Activated CD4-positive, CD25-positive, alpha-beta regulatory T cell treated with anti-CD3 and anti-CD28 coated beads, Interleukin-2, amount 50 U/mL, for 16 hours (primary cell): ENCODE measurements around the gene PDGFC.

ENCODE experiments used
- DNase-seq: peaks from one replicate; pipeline ENCODE4 v3.0.0-alpha.2; 2020; ENCODE audit warnings: low read depth, low spot score

Gene PDGFC

GRCh38 chr4:156751486-156751885, 220.1 kb downstream of the PDGFC start:
- DNase-seq, result no peak

GRCh38 chr4:156749426-156750403, 221.9 kb downstream of the PDGFC start:
- DNase-seq, result no peak

DNA sequence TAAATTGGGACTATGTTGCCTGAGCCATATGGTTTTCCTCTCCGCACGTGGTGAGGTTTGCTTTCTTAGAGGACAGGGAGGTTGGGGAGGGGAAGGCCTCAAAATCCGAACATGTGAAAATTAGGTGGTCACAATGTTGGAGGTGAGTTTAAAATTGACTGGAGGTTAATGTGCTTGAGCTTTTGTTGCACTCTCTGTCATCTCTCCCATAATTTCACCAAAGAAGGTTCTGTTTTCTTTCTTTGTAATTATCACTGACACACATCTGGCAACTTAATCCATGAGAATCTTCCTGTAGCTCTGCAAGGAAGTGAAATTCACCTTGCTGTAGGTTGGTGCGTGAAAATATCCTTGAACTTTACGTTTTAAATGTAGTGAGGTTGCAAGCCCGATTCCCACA, 225.5 kb downstream of the PDGFC start:
- no peak for DNase-seq

GRCh38 chr4:156738766-156739165, 232.8 kb downstream of the PDGFC start:
- no peak for DNase-seq

GRCh38 chr4:156734965-156735895, 236.4 kb downstream of the PDGFC start:
- no peak for DNase-seq

- DNase-seq, result no peak
These were observed 238.0 kb downstream of the PDGFC start for GRCh38 chr4:156733582-156733981.

GRCh38 chr4:156732634-156733033, 239.0 kb downstream of the PDGFC start:
- DNase-seq, result no peak

DNA sequence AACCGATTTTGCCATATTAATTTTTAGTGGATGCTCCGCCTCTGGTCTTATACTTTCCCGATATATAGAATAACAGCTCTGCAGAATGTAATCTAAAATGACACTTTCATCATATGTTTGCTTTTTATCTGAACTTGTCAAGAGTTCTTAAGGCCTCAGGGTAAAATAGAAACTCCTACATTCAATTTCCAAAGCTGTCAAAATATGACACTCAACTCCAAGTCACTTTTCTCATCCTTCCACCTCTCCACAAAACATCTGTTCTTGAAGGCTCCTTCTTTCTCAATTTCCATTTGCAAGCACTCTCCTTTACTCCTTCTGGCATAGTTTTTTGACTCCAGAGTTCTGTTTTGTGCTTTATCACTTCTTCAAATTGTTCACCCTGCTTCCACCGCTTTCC, 242.2 kb downstream of the PDGFC start:
- no peak for DNase-seq

- DNase-seq, result no peak
These were observed 246.3 kb downstream of the PDGFC start for GRCh38 chr4:156725257-156725656.

- DNase-seq, result no peak
These were observed 247.5 kb downstream of the PDGFC start for GRCh38 chr4:156723951-156724668.

DNA sequence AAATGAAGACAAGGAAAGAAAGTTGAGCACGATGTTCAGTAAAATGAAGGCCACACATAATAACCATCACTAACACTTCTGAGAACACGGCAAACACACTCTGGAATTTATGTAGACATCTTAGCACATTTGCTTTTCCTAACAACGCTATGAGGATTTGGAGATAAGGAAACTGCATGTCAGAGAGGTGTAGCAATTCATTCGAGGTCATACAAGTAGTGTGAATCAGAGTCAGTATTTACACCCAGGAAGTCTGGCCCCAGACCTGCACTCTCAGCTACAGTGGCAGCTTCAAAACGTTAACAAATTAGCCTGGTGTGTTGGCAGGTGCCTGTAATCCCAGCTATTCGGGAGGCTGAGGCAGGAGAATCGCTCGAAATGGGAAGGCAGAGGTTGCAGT, 253.4 kb downstream of the PDGFC start:
- DNase-seq, result no peak

DNA sequence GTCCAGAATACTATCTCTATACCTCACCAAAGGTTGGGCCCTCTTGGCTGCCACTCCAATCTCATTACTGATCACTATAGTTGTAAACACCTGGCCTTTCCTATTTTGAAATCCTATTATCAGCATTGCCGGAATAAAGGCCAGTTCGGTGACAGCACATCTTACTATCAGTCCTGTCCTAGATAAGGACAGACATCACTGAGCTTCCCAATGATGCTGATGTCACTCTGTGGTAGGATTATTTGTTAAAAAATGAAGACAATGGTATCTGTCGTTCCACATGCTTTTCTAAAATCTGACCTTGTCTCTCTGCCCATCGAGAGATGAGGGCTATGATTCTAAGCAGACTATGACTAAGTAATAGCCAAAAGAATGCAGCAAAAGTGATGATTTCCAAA, 260.4 kb downstream of the PDGFC start:
- DNase-seq, result no peak
